ENCODE measurements around the gene PARVA.
A peak's percentile ranks its signal among the peaks of the same experiment; 100 is the strongest.

GRCh38 chr11:12411806-12412727 lies 34.7 kb downstream of the PARVA start:
- no peak for TF ChIP-seq ZEB2 (IDR thresholded peaks at IDR 0.05)
- no peak for TF ChIP-seq POLR2AphosphoS5 (IDR thresholded peaks at IDR 0.05; ENCODE audit: control insufficient read depth, insufficient read depth, low read depth, low read length)
- no peak for TF ChIP-seq ZNF780A (CRISPR knock-in tag; IDR thresholded peaks at IDR 0.05)
- TF ChIP-seq ZSCAN32 (CRISPR knock-in tag; IDR thresholded peaks at IDR 0.05) = no peak
- TF ChIP-seq CTCF (IDR thresholded peaks at IDR 0.05 in 2 of 3, conservative IDR thresholded peaks at IDR 0.05 in 1 of 3; ENCODE audit: insufficient read depth in 2 of 3, low read depth in 1 of 3, low read length in 3 of 3) = peak; percentile 77 to 90 (median 84)

Measured in K562 (cell line).